Keratinocyte (primary cell): ENCODE data around the gene JSRP1.

Experiments
- EZH2 ChIP-seq: IDR thresholded peaks from one replicate; pipeline ENCODE4 v1.6.1; 2012; ENCODE audit warnings: inconsistent platforms, mild to moderate bottlenecking, low read length, moderate library complexity
- TF ChIP-seq, protein P1 (sequence below), 3 experiments: IDR thresholded peaks in 1 of 3; conservative IDR thresholded peaks in 1 of 3; optimal IDR thresholded peaks in 1 of 3; 2 replicates in 2 of 3; 3 replicates in 1 of 3; pipeline versions ENCODE3 to v1.5.1; 2011; ENCODE audit warnings: low read length in 3 of 3, mild to moderate bottlenecking in 3 of 3, moderate library complexity in 2 of 3, control low read depth in 1 of 3, inconsistent platforms in 1 of 3; ENCODE audit not compliant: insufficient read depth in 2 of 3; ENCODE audit errors: extremely low read depth in 1 of 3

DNA sequence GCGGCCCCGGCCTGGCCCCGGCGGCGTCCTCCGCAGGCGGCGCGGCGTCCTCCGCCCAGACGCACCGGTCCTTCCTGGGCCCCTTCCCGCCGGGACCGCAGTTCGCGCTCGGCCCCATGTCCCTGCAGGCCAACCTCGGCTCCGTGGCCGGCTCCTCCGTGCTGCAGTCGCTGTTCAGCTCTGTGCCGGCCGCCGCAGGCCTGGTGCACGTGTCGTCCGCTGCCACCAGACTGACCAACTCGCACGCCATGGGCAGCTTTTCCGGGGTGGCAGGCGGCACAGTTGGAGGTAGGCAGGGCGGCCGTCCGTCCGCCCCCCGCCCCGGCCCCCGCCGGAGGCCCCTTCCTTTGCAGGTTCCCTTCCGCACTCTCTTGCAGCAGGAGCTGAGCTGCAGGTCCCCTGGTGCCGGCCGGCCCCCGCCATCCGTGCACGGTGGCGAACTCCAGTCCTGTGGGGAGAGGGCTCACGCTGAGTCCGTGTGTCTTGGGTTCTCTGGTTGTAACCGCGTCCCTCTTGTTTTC lies 29.3 kb downstream of the JSRP1 start:
- TF ChIP-seq, protein P1, sequence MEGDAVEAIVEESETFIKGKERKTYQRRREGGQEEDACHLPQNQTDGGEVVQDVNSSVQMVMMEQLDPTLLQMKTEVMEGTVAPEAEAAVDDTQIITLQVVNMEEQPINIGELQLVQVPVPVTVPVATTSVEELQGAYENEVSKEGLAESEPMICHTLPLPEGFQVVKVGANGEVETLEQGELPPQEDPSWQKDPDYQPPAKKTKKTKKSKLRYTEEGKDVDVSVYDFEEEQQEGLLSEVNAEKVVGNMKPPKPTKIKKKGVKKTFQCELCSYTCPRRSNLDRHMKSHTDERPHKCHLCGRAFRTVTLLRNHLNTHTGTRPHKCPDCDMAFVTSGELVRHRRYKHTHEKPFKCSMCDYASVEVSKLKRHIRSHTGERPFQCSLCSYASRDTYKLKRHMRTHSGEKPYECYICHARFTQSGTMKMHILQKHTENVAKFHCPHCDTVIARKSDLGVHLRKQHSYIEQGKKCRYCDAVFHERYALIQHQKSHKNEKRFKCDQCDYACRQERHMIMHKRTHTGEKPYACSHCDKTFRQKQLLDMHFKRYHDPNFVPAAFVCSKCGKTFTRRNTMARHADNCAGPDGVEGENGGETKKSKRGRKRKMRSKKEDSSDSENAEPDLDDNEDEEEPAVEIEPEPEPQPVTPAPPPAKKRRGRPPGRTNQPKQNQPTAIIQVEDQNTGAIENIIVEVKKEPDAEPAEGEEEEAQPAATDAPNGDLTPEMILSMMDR (optimal IDR thresholded peaks at IDR 0.05 in 1 of 3, IDR thresholded peaks at IDR 0.05 in 1 of 3, conservative IDR thresholded peaks at IDR 0.05 in 1 of 3; ENCODE audit: extremely low read depth in 1 of 3, insufficient read depth in 2 of 3, low read length in 3 of 3): no peak
- no peak for TF ChIP-seq EZH2
